Measurements from ENCODE around the gene EYS.

Gene EYS

DNA sequence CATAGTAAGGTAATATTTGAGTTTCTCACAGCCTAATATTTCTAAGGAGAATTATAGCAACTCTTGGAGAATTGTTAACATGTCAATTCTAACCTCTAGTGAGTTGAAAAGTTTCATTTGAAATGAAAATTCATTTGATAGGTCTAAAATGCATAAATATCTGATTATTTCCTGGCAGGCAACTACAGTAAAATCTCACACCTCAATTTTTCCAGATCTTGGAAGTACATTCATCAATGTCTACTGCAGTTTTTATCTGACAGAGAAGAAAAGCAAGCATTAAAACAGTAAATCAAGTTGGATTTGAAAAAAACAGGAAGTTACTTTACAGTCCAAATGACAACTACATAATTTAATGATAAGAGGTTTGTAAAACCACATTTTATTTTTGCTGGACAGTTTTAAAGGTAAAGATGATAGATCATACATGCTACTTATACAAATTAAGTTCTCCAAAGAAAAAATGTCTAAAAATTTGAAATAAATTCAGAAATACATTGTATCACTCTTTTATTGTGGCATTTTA is 631.3 kb downstream of the EYS start:
- TF ChIP-seq, protein P1, sequence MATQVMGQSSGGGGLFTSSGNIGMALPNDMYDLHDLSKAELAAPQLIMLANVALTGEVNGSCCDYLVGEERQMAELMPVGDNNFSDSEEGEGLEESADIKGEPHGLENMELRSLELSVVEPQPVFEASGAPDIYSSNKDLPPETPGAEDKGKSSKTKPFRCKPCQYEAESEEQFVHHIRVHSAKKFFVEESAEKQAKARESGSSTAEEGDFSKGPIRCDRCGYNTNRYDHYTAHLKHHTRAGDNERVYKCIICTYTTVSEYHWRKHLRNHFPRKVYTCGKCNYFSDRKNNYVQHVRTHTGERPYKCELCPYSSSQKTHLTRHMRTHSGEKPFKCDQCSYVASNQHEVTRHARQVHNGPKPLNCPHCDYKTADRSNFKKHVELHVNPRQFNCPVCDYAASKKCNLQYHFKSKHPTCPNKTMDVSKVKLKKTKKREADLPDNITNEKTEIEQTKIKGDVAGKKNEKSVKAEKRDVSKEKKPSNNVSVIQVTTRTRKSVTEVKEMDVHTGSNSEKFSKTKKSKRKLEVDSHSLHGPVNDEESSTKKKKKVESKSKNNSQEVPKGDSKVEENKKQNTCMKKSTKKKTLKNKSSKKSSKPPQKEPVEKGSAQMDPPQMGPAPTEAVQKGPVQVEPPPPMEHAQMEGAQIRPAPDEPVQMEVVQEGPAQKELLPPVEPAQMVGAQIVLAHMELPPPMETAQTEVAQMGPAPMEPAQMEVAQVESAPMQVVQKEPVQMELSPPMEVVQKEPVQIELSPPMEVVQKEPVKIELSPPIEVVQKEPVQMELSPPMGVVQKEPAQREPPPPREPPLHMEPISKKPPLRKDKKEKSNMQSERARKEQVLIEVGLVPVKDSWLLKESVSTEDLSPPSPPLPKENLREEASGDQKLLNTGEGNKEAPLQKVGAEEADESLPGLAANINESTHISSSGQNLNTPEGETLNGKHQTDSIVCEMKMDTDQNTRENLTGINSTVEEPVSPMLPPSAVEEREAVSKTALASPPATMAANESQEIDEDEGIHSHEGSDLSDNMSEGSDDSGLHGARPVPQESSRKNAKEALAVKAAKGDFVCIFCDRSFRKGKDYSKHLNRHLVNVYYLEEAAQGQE (IDR thresholded peaks at IDR 0.05; ENCODE audit: insufficient read depth in 1 of 2, low read depth in 2 of 2, low read length in 2 of 2), result no peak
- TF ChIP-seq SIN3A (IDR thresholded peaks at IDR 0.05; ENCODE audit: borderline replicate concordance, insufficient read depth, low read length) (no peak), POLR2AphosphoS5 (IDR thresholded peaks at IDR 0.05; ENCODE audit: low read depth, low read length) (no peak)

DNA sequence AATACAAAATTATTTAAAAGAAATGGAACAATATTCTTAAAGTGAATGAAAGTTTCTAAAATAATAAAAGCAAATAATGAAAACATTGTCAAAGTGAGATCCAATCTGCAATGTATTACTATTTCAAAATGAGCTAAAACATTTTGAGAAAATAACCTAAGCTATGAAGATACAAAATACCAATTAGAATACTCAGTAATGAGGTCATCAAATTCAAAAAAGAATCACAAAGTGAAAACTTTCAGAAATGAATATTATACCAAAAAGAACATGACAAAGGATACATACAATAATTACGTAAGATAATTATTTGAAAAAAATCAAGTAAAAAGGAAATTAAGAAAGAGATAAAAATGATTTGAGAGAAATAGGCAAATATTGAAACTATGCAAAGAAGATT is 634.5 kb downstream of the EYS start:
- TF ChIP-seq FOXP2 (optimal IDR thresholded peaks at IDR 0.05; ENCODE audit: borderline replicate concordance, extremely low read depth, extremely low read length, insufficient read depth), result no peak
- TF ChIP-seq SIN3A (IDR thresholded peaks at IDR 0.05; ENCODE audit: borderline replicate concordance, insufficient read depth, low read length), result no peak
- TF ChIP-seq TAF1 (IDR thresholded peaks at IDR 0.05; ENCODE audit: borderline replicate concordance, insufficient read depth, low read length), result no peak
- TF ChIP-seq, protein P1 (IDR thresholded peaks at IDR 0.05; ENCODE audit: insufficient read depth in 1 of 2, low read depth in 2 of 2, low read length in 2 of 2), result no peak
- TF ChIP-seq POLR2AphosphoS5 (IDR thresholded peaks at IDR 0.05; ENCODE audit: low read depth, low read length), result no peak

DNA sequence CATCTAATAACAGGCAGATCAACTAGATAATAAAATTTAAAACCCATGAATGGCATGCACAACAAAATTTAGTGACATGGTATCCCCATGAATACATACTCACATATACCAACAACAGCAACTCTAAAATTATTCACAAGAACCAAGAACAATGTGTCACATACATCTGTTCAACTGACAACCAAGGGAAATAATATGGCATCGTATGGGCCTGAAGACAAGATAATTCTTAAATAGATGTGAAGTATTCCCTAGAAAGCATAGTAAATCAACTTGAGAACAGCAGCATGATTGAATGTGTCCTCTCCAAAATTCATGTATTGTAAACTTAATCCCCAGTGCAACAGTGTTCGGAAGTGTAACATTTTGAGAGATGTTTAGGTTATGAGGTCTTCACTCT is 635.5 kb downstream of the EYS start:
- TF ChIP-seq TAF1 (IDR thresholded peaks at IDR 0.05; ENCODE audit: borderline replicate concordance, insufficient read depth, low read length), result no peak
- no peak for TF ChIP-seq SIN3A (IDR thresholded peaks at IDR 0.05; ENCODE audit: borderline replicate concordance, insufficient read depth, low read length)
- no peak for TF ChIP-seq FOXP2 (optimal IDR thresholded peaks at IDR 0.05; ENCODE audit: borderline replicate concordance, extremely low read depth, extremely low read length, insufficient read depth)
- no peak for TF ChIP-seq POLR2AphosphoS5 (IDR thresholded peaks at IDR 0.05; ENCODE audit: low read depth, low read length)
- TF ChIP-seq, protein P1 (IDR thresholded peaks at IDR 0.05; ENCODE audit: insufficient read depth in 1 of 2, low read depth in 2 of 2, low read length in 2 of 2), result no peak

DNA sequence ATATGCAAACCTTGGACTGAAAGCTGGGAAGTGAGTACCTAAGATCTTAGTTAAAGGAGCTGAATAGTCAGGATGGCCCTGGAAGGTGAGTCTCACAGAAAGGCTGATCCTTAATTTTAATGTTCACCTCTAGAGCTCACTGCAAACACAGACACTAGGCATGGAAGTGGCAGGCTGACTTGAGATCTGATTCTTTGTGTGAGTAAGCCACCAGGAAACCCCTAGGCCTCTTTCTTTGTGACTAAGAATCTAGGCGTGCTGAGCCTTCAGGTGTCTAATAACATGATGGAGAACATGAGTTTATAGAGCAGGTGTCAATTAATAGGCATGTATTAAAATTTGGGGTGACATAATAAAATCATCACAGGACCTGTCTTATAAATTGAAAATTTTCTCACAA is 642.2 kb downstream of the EYS start:
- TF ChIP-seq POLR2AphosphoS5 (IDR thresholded peaks at IDR 0.05; ENCODE audit: low read depth, low read length), result no peak
- TF ChIP-seq SIN3A (IDR thresholded peaks at IDR 0.05; ENCODE audit: borderline replicate concordance, insufficient read depth, low read length), result no peak
- TF ChIP-seq, protein P1 (IDR thresholded peaks at IDR 0.05; ENCODE audit: insufficient read depth in 1 of 2, low read depth in 2 of 2, low read length in 2 of 2), result no peak
- no peak for TF ChIP-seq TAF1 (IDR thresholded peaks at IDR 0.05; ENCODE audit: borderline replicate concordance, insufficient read depth, low read length)

DNA sequence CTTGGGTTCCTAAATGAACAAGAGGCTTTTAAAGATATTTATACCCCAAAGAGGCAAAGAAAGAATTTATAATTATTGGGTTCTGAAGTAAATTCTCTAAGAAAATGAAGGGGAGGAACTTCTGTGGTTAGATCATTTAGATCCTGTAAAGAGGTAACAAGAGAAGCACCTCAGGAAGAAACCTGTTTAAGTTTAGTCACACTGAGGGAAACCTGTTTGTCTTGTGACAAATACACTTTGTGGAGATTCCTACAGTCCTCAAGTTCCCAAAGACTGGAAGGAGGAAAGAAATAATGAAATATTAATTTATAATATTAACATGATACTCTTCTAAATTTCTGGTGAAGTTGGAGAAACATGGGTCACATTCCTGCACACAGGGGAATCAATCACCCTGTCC is 647.5 kb downstream of the EYS start:
- no peak for TF ChIP-seq TAF1 (IDR thresholded peaks at IDR 0.05; ENCODE audit: borderline replicate concordance, insufficient read depth, low read length)
- TF ChIP-seq, protein P1 (IDR thresholded peaks at IDR 0.05; ENCODE audit: insufficient read depth in 1 of 2, low read depth in 2 of 2, low read length in 2 of 2), result no peak
- TF ChIP-seq FOXP2 (optimal IDR thresholded peaks at IDR 0.05; ENCODE audit: borderline replicate concordance, extremely low read depth, extremely low read length, insufficient read depth), result no peak
- no peak for TF ChIP-seq POLR2AphosphoS5 (IDR thresholded peaks at IDR 0.05; ENCODE audit: low read depth, low read length)
- no peak for TF ChIP-seq SIN3A (IDR thresholded peaks at IDR 0.05; ENCODE audit: borderline replicate concordance, insufficient read depth, low read length)
